CD4-positive, alpha-beta T cell treated with Interleukin-1 beta for 1 hour (primary cell): ENCODE measurements around the gene PACRG.
"Not testable (repeated sequence)": the region's sequence is repeated elsewhere in the genome, so short reads cannot be mapped to it uniquely, and the experiment has no call there.

ENCODE experiments used
- DNase-seq, 2 donors: peaks; one replicate each; pipeline ENCODE4 v3.0.0-alpha.2; 2020 to 2022

The PACRG gene

DNA sequence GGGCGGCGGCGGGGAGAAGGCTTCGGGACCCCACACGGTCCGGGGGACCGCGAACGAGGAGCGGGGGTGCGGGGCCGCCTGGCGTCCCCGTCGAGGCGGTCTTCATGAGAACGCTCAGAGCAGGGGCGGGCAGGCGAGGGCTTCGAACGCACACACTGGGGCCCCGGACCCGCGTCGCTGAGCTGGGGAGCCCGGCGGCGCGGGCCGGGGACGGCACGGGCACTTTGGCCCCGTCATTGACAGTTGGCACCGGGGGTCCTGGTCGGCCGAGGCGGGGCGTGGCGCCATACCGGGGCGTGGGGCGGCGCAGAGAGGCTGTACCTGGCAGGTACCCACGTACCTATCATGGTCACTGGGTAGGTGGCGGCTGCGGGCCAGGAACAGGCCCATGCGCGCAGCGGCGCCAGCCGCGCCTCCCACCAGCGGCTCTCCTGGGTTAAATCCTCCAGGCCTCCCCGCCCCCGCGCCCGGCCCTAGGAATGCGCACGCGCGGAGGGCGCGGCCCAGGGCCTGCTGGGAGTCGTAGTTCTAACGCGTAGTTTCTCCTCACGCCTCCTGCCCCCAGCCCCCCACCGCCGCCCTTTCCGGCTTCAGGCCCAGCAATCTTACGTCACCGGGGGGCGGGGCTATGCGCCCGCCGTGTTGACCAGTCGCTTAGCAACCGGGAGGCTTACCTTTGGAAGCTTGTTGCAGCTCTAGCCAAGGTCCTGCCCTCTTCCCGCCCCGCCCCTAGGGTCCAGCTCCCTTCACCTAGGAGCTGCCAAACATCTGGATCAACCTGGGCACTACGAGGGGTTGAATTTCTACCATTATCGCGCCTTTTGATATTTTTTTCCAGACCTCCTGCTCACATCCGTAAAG, at the start of gene PACRG, which contains the start of gene PRKN:
Gene PACRG (plus strand): TSS at position 653 of the 861 bp plus-strand sequence.
Gene PRKN (minus strand): TSS at position 445 of the 861 bp plus-strand sequence.
- DNase-seq: peak; percentile 98 to 99

GRCh38 chr6:162678896-162679295, 48.9 kb upstream of the PACRG start:
- not testable (repeated sequence) for DNase-seq

DNA sequence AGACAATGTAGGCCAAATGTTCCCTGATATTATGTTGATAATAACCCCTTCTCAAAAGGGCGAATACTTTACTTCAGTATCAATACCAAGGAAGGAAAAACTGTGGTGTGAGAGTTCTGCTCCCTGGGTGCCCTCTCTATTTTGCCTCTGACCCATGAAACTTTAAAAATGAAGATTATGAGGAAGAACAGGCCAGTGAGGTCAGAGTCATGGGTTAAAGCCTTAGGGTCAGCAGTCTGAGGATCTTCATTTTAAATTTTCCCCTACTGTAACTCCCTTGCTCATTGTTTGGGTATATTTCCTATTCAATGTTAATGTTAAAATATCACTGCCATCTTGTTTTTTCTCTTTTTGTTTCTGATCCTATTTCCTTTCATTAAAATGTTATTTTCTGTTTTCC, 48.1 kb upstream of the PACRG start:
- DNase-seq: no peak

GRCh38 chr6:162680367-162680766, 47.4 kb upstream of the PACRG start:
- no peak for DNase-seq

DNA sequence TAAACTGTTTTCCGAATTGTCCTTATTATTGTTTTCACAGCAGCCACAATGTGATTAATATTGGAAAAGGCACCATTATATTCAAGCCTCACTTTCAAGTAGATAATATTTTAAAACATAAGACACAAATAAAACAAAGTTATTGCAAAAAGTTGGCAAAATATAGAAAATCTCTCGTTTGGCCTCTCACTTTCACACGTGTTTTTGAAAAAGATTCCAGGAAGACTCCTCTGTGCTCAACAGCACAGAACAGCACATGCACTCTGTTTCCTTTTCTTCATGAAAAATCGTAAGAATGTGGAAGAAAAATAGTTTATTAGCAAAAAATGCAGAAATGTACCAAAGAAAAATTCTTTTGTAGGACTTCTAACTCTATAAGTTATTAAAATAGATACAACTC, 46.9 kb upstream of the PACRG start:
- DNase-seq: no peak

DNA sequence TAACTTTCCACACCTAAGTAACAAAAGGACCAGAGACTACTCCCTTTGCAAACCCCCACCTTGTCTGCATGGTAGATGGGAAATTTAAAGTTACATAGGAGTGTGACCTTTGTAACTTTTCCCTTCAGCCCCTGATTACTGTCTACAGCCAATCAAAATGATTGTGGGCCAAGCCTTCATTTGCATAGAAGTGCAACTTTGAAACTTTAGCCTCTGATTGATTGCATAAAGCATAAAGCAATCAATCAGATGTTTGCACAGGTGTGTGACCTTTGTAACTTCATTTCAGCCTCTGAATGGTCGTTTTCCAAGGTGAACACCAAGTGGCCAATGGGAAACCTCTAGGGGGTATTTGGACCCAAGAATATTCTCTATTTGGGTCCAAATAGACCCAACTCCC, 46.3 kb upstream of the PACRG start:
- no peak for DNase-seq

DNA sequence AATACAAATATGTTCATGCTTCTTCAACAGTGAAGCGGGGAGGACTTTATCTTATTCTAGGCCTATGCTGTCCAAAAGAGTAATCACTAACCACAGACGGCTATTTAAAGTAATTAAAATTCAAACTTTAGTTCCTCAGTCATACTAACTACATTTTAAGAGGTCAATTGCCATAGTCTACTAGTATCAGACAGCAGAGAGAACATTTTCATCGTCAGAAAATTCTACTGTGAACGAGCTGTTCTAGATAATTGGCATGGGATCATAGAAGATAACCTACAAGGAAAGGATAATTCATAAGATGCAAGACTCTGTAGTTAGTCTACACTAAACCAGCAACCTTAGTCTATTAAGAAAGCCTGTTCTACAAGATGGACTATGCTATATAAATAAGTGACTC, 44.6 kb upstream of the PACRG start:
- DNase-seq: no peak

DNA sequence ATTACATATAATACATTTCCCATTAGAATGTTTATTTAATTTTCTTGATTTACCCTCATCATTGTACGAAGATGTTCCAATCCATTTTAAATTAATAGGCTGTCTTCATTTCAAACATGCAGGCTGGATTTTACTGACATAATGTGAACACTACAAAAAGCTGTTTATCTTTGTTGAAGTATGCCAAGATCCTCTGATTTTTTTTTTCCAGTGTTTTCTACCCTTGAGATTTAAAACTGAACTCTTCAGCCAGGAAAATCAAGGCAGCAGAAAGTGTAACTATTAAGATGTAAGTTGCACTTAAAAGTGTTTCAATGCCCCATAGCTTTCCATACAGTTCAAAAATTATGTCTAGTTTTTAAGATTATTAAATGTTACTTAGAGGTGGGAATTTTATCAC, 43.7 kb upstream of the PACRG start:
- no peak for DNase-seq

DNA sequence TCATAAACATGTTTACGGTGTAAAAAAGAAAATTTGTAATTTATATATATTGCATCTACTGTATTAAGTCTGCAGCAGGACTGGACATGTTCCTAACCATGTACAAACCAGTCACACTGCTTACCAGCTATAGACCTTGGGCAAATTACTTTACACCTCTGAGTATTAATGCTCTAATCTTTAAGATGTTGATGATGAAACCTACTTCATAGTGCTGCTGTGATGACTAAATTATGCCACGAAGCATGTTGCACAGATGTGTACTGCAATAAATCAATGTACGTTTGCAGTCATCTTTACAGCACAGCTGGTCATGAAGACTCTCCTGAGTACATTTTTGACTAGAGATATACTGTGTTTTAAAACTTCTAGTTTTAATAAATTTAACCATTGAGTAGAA, 42.8 kb upstream of the PACRG start:
- DNase-seq: no peak

GRCh38 chr6:162685586-162685985, 42.2 kb upstream of the PACRG start:
- DNase-seq: no peak

- DNase-seq: no peak
These were observed 38.9 kb upstream of the PACRG start for GRCh38 chr6:162688751-162689345.

DNA sequence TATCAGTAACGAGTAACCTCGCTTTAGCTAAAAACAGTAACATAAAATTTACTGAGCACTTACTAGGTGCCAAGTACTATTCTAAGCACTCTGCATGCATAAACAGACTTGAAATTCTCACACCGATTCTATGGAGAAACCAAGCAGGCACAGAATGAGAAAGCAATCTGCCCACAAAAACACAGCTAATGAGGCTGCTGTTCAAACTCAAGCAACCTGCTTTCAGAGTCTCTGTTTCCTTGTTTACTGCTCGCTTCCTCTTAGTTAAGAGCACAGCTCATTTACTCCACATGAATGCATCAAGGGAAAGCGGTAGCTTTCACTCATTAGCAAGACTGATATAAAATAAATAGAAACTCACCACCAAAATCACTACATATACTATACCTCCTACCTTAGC, 37.6 kb upstream of the PACRG start:
- no peak for DNase-seq

- DNase-seq: no peak
These were observed 29.8 kb upstream of the PACRG start for GRCh38 chr6:162697872-162698403.

- no peak for DNase-seq
These were observed 29.3 kb upstream of the PACRG start for GRCh38 chr6:162698440-162698839.

- DNase-seq: no peak
These were observed 27.8 kb upstream of the PACRG start for GRCh38 chr6:162699961-162700360.

DNA sequence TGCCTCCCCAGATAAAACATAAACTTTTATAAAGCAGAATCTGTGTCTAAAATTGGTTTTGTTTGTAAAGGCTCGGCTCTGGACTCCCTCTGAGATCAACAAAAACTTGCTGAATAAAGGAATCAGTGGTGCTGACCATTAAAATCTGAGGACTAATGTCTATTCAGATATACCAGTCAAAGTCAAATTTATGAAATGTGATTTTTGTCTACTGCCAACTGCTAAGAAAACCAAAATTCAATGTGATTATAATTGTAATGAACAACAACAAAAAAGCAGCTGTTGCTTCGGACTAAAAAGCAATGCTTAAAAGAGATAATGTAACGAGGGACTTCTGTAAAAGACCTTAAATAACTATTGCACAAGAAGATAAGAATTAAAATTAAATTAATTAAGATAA, 26.8 kb upstream of the PACRG start:
- no peak for DNase-seq

DNA sequence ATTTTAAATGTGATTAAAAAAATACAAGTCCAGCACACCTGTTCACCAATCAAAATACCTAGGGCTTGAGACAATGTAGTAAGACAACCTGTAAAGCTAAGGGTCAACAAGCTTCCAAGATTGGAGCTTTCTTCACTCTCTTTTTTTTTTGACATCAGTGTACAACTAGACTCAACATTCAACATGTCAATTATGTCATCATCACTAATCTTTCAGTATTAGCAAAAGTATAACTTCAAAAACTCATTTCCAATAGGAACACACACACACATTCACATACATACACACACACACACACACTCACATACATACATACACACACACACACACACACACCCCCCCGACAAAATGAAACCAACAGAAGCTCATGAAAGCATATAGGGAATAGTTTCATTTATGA, 26.2 kb upstream of the PACRG start:
- DNase-seq: no peak

DNA sequence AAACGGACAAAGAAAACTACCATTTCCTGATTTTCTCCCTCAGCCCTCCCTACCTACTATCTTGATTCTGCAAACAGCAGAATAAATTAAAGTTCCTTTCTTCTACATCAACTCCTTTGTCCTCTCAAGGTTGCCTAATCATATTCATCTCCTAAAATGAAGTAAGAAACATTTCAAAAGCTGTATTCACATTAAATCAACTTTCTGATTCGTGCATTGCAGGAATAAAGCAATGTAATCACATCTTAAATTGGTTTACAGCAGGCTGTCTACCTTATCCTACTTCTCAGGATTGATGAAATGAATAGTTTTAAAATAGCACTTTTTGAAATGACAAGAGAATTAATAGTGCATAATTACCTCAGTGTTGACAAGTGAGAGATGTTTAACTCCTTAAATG, 25.3 kb upstream of the PACRG start:
- no peak for DNase-seq

GRCh38 chr6:162704001-162704400, 23.8 kb upstream of the PACRG start:
- DNase-seq: no peak

- no peak for DNase-seq
These were observed 22.0 kb upstream of the PACRG start for GRCh38 chr6:162705736-162706135.

GRCh38 chr6:162706232-162706631, 21.5 kb upstream of the PACRG start:
- no peak for DNase-seq

DNA sequence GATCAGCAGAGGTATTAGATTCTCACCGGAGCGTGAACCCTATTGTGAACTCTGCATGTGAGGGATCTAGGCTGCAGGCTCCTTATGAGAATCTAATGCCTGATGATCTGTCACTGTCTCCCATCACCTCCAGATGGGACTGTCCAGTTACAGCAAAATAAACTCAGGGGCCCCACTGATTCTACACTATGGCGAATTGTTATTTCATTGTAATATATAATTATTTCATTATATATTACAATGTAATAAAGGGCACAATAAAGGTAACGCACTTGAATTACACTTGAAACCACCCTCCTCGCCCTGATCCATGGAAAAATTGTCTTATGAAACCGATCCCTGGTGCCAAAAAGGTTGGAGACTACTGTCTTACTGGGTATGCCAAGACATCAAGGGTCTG, 18.8 kb upstream of the PACRG start:
- no peak for DNase-seq

DNA sequence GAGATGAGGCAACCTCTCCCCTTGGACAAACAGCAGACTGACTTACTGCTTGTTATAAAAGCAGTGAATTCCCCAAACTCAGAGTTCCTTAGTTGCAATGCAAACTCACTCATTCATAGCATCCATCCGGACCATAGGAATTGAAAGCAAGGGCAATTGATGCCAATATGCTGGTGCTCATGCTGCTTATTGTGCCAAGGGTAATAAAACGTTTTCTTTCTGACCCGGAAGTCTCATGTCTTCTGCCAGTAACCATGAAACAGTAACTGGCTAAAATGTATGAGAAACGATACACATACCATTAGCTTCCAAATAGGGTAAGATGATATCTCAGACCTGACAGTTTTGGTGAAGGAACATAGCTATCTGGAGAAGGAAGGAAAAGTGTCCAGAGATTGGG, 18.3 kb upstream of the PACRG start:
- DNase-seq: no peak

- DNase-seq: no peak
These were observed 17.4 kb upstream of the PACRG start for GRCh38 chr6:162710419-162710818.
